NCI-H187 (cell line): ENCODE data around the gene ZNRF4.

ENCODE experiments used
- DNase-seq, 2 experiments: peaks; one replicate each; lab custom pipeline; 2025; lab: John Stamatoyannopoulos, UW

ZNRF4 gene

DNA sequence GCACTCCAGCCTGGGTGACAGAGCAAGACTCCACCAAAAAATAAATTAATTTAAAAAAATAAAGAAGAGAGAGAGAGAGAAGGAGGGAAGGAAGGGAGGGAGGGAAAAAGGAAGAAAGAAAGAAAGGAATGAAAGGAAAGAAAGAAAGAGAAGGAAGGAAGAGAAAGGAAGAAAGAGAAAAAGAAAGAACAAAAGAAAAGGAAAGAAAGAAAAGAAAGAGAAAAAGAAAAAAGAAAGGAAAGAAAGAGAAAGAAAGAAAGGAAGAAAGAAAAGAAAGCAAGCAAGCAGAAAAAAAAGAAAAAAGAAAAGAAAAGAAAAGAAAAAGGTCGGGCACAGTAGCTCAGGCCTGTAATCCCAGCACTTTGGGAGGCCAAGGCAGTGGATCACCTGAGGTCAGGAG is 14.9 kb upstream of the ZNRF4 start:
- no peak for DNase-seq

GRCh38 chr19:5443723-5444122 is 11.5 kb upstream of the ZNRF4 start:
- no peak for DNase-seq

GRCh38 chr19:5444431-5444830 is 10.8 kb upstream of the ZNRF4 start:
- no peak for DNase-seq

DNA sequence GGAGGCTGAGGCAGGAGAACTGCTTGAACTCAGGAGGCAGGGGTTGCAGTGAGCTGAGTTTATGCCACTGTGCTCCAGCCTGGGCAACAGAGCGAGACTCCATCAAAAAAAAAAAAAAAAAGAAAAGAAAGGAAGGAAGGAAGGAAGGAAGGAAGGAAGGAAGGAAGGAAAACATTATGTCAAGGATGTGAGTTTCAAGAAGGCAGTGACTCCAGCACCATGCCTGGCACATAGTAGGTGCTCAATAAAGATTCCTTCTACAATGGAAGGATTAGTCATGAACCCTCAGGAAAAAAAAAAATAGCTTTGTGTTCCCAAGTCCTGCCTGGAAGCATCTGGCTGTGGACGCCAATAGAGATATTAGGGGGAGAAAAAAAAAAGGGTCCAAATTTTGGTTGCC is 10.1 kb upstream of the ZNRF4 start:
- DNase-seq, result no peak

DNA sequence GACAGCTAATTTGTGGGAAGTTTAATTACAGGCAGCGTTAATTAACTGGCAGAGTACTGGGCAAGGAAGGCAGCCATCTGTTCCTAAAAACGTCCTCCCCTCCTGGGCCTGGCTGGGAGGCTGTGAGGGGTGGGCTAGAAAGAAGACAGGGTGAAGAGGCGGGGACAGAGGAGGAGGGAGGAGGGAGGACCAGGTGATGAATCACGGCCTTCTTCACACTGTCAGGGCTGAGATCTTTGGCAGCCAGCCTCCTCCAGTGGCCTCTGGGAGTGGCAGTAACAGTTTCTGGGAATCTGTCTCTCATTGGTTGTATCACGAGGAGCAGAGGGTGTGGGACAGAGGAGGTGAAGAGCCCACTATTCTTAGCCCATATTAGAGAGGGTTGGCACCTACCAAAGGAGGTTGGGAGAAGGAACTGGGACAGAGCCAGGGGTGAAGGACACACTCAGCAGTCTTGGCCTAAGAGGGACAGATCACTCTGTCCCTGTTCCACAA is 9.6 kb upstream of the ZNRF4 start:
- DNase-seq, result no peak

- no peak for DNase-seq
Measured at GRCh38 chr19:5447700-5448311, 7.4 kb upstream of the ZNRF4 start.

- no peak for DNase-seq
Measured at GRCh38 chr19:5448374-5448773, 6.8 kb upstream of the ZNRF4 start.

DNA sequence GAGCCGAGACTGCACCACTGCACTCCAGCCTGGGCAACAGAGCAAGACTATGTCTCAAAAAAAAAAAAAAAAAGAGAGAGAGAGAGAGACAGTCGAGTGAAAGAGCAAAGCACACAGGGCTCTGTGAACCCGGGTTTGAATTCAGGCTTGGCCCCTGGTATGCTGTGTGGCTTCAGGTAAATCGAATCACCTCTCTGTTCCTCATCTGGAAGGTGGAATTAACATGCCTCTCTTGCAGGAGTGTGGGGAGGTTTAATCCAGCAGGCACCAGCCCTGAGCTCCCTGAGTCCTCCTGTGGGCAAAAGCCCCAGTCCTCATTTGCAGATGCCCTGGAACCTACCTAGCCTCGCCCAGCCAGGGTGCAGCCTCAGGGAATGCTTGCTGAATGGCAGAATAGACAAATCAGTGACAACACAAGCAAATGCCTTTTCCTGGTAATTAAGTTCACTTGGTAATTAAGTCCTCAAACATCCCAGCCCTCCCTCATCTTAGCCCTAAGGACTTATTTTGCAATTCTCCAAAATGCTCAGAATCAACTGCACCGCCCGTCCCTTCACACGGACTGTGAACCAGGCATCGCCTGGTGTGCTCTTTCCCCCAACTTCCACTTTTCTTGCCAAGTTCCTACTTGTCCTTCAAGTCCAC is 4.6 kb upstream of the ZNRF4 start:
- DNase-seq, result no peak

GRCh38 chr19:5451494-5451893 is 3.7 kb upstream of the ZNRF4 start:
- no peak for DNase-seq

- DNase-seq, result no peak
Measured at GRCh38 chr19:5452594-5453565, 2.3 kb upstream of the ZNRF4 start.

GRCh38 chr19:5454743-5455142 is 474 bp upstream of the ZNRF4 start:
- DNase-seq, result no peak

DNA sequence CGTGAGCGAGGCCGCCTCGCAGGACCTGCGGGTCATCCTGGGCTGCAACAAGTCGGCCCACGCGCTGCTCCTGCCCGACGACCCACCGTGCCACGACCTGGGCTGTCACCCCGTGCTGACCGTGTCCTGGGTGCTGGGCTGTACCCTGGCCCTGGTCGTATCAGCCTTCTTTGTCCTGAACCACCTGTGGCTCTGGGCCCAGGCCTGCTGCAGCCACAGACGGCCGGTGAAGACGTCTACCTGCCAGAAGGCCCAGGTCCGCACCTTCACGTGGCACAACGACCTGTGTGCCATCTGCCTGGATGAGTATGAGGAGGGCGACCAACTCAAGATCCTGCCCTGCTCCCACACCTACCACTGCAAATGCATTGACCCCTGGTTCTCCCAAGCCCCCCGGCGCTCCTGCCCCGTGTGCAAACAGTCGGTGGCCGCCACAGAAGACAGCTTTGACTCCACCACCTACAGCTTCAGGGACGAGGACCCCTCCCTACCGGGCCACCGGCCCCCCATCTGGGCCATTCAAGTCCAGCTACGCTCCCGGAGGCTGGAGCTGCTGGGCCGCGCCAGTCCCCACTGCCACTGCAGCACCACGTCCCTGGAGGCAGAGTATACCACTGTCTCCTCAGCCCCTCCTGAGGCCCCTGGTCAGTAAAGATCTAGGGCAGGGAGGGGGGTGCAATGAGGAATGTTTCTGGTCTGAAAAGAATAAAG is 1.1 kb downstream of the ZNRF4 start:
- no peak for DNase-seq

GRCh38 chr19:5456841-5457200 is 1.6 kb downstream of the ZNRF4 start:
- no peak for DNase-seq

DNA sequence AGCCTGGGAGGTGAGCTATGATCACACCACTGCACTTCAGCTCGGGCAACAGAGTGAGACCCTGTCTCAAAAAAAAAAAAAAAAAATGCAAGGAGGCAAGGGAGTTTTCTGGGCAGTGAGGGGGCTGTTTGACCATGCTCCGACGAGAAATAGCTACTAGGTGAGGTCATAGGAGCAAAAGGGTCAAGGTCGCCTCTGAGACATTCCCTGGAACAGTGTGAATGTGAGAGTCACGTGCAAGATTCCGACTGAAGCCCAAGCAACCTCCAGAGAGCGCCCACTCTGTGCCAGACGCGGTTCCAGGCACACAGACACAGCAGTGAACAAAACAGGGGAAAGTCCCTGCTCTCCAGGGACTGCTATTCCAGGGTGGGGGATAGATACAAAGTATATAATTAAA is 2.5 kb downstream of the ZNRF4 start:
- DNase-seq, result no peak

DNA sequence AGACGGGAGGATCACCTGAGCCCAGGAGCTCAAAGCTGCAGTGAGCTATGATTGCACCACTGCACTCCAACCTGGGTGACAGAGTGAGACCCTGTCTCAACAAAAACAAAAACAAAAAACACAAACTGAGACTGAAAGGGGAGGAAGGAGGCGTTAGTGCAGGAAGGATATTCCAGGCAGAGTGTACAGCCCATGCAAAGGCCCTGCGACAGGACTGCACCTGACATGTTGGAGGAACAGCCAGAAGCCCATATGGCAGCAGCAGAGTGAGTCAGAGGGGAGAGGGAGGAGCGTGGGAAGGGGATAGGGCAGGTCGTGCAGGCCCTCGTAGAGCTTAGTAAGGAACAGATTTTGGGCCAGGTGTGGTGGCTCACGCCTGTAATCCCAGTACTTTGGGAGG is 3.2 kb downstream of the ZNRF4 start:
- DNase-seq, result no peak

- DNase-seq, result no peak
Measured at GRCh38 chr19:5459360-5459759, 4.1 kb downstream of the ZNRF4 start.

GRCh38 chr19:5460748-5461147 is 5.5 kb downstream of the ZNRF4 start:
- no peak for DNase-seq

GRCh38 chr19:5463959-5464358 is 8.7 kb downstream of the ZNRF4 start:
- no peak for DNase-seq

DNA sequence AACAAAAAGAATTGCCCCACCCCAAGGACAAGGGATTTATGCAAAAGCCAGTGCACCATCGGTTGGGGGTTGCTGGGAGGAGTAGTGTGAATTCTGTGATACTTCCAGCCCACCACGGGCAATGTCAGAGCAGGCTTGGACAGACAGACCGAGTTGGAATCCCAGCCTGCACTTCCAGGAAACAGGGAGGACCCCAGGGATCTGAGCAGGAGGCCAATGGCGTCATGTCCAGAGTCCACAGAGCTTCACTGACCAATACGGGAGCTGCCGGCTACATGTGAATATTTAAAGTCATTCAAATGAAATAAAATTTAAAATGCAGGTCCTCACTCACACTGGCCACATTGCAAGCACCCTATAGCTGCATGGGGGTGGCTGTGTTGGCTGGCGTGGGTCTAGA is 10.9 kb downstream of the ZNRF4 start:
- no peak for DNase-seq

DNA sequence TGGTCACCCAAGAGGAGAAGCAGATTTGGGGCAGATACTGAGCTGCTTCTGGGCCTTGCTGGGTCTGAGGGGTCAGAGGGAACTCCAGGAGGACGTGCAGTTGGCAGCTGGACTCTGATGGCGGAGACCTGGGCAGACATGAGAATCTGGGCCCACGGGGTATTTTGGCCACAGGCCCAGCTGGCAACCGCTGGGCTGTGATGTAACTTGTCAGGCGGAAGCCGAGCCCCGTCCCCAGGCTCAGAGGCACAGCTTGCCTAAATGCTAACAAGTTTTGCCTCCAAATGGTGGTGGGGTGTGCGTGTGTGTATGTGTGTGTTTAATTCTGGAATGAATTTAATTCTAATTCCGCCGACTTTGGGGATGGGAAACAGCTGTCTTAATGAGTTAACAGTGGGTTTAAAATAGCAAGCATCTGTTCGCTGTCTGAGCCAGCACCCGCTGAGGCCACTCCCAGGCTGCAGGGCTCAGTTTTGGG is 11.6 kb downstream of the ZNRF4 start:
- no peak for DNase-seq

- no peak for DNase-seq
Measured at GRCh38 chr19:5470264-5470671, 15.1 kb downstream of the ZNRF4 start.

- no peak for DNase-seq
Measured at GRCh38 chr19:5472286-5472685, 17.1 kb downstream of the ZNRF4 start.
